ENCODE measurements around the gene TOM1L2. TPM values are rescaled to one million over a fixed set of nuclear protein-coding genes. Genes with fewer than 3 reads are reported as not detected.

Gene TOM1L2
- total RNA-seq, 1 experiment from 2014 or later = 40.7 TPM

- DNase-seq (ENCODE audit: low spot score) = peak; percentile 93
These were observed 135.9 kb downstream of the TOM1L2 start for GRCh38 chr17:17836250-17836817.

- no peak for DNase-seq (ENCODE audit: low spot score)
These were observed 136.6 kb downstream of the TOM1L2 start for GRCh38 chr17:17835415-17836249.

DNA sequence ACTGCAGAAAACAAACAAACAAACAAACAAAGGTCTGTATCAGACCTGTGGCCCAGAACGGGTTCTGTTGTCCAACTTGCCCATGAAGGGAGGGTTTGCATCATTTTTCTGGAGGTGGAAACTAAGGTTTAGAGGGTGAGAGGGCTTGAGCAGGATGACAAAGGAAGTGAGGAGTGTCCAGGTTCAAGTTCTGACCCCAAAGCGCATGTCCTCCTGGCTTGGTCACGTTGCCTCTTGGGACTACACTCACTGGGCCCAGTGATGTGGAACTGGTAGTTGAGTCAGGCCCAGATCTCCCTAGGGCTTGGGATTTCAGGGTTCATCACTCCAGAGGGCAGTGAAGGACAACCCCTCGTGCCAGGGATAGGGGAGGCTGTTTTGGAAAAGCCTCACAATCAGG lies 137.2 kb downstream of the TOM1L2 start:
- no peak for DNase-seq (ENCODE audit: low spot score)

DNA sequence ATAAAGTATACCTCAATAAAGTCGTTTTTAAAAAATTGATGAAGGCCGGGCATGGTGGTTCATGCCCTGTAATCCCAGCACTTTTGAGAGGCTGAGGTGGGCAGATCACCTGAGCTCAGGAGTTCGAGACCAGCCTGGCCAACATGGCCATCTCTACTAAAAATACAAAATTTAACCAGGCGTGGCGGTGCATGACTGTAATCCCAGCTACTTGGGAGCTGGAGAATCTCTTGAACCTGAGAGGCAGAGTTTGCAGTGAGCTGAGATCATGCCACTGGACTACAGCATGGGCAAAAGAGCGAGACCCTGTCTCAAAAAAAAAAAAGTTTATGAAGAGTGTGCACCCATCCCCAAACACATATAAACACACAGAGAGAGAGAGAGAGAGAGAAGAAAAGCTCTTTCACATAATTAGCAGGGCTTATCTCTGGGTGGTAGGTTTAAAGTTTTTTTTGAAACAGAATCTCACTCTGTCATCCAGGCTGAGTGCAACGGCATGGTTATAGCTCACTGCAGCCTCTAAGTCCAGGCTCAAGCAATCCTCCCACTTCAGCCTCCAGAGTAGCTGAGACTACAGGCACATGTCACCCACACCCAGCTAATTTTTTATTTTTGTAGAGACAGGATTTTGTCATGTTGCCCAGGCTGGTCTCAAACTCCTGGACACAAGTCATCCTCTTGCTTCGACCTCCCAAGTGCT lies 138.4 kb downstream of the TOM1L2 start:
- no peak for DNase-seq (ENCODE audit: low spot score)

DNA sequence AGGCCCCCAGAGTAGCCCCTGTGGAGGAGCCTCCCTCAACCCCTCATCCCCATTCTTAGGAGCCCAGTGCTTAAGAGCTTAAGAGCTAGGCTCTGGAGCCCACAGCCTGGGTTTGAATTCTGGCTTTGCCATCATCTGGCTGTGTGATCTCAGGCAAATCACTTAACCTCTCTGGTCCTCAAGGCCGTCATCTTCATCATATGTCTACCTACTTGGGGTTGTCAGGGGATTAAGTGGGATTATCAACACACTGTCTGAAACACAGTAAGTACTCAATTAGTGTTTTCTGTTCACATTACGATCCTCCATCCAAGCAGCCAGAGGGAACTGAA lies 140.2 kb downstream of the TOM1L2 start:
- no peak for DNase-seq (ENCODE audit: low spot score)

DNA sequence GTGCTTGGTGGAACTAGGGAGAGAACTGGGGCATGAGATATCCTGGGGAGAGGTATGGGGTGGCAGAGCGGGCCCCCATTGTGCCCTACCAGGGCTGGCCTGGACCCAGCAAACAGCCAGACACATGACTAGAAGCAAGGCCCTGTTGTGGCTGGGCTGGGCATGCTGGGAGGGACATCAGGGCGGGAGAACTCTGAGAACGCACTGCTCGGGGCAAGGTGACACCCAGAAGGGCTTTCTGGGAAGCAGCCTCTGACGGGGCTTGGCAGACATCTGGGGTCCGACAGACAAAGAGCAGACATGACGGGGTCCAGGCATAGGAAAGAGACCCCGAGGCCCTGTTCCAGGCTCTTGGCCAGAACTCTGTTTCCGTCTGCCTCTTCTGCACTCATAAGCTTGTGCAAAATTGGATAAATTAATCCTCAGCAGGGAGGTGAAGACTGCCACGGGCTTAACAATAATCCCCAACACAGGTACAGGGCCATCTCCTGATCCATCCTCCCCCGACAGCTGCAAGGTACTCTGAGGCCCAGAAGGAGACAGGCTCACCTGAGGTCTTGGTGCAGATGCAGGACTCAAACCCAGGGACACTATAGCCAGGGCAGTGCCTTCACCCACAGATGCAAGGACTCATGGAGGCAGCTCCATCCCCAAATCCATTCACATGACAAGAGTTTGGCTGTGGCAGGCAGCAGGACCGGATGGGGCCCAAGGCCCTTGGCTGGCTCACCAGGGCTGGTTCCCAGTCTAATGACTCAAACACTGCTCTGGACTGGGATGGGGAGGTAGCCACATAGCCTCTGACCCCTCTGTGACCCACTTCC lies 140.8 kb downstream of the TOM1L2 start:
- DNase-seq (ENCODE audit: low spot score) = no peak

GRCh38 chr17:17830740-17831207 lies 141.4 kb downstream of the TOM1L2 start:
- DNase-seq (ENCODE audit: low spot score) = no peak

DNA sequence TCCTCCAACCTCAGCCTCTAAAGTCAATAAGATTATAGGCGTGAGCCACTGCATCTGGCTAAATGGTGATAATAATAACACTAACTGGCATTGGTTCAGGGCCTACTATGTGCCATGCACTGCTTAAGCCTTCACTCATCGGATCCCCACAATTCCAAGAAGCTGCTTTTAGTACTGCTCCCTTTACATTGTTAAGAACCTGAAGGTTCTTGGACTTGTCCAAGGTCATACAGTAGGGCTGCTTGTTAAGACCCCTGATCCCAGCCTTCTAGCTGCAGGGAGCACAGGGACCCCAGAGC lies 142.0 kb downstream of the TOM1L2 start:
- DNase-seq (ENCODE audit: low spot score) = no peak

DNA sequence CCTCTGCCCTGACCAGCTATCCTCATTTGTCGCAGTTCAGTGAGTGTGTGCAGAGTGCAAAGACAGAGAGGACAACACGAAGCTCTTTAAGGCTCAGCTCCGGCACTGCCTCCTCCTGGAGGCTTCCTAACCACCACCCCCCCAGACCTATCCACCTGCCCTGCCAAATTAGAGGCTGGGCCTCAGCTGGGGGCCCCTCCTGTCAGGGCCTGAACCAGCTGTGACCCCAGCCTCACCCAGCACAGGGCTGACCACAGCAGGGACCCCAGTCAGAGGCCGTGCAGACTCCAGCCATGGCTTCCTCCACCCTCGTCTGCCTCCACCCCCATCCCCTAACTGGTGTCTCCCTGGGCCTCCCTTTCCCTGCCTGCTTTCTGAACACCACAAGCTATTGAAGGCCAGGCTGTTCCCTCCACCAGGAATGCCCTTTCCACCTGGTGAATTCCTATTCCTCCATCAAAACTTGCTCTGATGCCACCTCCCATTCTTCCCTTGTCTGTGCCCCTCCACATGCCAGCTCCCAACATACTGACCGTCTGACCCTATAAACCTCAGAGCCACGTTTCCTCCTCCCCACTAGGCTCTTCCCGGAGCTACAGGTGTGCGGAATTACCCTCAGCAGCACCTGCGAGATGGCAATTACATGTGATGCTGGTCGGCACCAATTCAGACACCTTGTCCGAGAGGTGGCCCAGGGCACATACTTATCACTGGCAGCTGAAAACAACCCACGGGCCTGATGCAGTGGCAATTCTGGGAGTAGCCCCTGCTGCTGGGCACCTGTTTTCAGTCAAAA lies 144.2 kb downstream of the TOM1L2 start:
- no peak for DNase-seq (ENCODE audit: low spot score)

GRCh38 chr17:17826942-17827785 lies 145.0 kb downstream of the TOM1L2 start:
- DNase-seq (ENCODE audit: low spot score) = no peak

- no peak for DNase-seq (ENCODE audit: low spot score)
These were observed 145.9 kb downstream of the TOM1L2 start for GRCh38 chr17:17826342-17826713.

GRCh38 chr17:17824783-17825614 lies 147.2 kb downstream of the TOM1L2 start:
- DNase-seq (ENCODE audit: low spot score) = no peak

DNA sequence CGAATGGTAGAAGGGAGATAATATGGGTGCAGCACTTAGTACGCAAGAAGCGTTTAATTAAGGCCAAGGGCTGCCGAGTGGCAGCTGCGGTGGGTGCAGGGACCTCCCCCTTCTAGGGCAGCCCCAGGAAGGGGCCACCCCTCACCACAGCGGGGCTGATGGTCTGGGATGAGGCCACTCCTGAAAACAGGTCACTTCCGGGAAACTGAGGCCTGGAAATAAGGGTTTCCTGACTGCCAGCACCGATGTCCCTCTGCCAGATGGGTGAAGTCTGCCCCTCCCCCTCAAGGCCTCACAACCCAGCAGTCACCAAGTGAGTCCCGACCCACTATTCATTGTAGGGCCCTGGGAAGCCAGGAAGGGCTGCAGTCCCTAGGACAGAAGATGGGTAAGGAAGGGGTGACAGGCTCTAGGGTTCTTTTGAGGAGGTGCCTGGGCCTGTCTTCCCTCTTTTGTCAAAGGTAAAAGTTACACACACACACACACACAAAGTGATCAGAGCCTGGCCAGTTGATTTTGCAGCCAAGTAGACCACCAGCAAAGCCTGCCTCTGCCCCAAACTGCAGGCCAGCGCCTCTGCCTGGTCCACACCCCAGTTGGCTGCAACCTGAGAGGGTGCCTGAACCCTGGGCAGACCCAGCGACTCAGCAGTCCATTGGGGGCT lies 147.9 kb downstream of the TOM1L2 start:
- no peak for DNase-seq (ENCODE audit: low spot score)

GRCh38 chr17:17823433-17824118 lies 148.6 kb downstream of the TOM1L2 start:
- DNase-seq (ENCODE audit: low spot score) = peak; percentile 81

GRCh38 chr17:17822616-17823015 lies 149.6 kb downstream of the TOM1L2 start:
- no peak for DNase-seq (ENCODE audit: low spot score)

DNA sequence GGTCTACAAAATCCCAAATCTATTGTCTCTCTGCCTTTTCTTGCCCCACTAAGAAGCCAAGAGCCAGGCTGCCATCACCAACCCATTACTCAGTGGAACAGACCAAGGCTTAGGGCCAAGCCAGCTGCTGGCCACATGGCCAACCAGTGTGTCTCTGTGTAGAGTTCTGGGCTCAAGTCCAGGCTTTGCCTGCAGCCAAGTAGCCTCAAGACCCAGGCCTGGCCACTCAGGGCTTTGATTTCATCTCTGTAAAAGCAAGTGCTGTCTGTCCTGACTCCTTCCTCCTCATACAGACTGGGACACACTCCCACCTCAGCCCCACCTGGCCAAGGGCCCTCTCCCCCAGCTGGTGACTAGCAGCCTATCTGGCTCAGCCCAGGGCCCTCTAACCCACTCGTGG lies 150.0 kb downstream of the TOM1L2 start:
- DNase-seq (ENCODE audit: low spot score) = no peak

DNA sequence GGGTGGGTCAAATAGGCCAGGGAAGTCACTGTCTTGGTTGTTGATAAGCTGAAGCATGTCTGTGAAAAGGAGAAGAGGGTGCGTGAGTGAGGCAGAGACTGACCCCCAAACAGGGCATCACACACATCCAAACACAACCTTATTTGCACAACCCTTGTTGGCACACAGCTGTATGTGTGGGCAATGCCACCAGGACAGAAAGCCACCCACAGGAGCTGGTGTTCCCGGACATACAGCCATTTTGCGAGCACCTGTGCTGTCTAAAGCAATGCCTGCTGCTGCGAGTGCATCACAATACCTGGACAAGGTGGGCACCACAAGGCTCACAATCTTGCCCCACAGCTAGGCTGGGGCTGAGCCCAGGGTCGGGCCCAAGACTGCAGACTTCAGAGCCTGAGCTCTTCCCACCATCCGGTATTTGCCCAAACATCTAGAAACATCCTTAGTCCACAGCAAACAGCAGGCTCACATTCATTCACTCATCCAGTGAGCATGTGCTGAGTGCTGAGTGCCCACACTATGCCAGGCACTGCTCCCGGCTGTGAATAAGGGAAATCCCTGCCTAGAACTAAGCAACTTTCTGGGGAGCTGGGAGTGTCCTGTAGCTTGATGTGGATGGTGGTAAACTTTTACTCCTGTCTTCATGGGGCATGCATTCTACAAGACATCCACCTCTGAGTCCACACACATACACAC lies 151.6 kb downstream of the TOM1L2 start:
- no peak for DNase-seq (ENCODE audit: low spot score)

DNA sequence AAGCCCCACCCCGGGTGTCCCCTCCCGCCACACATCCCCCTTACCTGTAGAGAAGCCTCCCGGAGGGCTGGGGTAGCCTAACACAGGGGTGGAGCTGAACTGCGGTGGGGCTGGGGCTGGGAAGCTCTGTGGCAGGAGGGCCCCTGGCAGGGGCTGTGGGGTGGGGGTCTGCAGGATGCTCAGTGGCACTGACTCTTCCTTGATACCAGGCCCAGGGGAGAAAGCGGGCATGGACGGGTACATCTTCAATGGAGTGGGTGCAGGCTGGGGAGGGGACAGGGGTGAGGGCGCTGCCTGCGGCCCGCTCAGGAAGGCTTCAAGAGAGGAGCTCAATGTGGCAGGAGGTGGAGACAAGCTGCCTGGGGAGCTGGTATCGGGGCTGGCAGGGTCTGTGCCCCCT lies 152.2 kb downstream of the TOM1L2 start:
- DNase-seq (ENCODE audit: low spot score) = no peak
